ENCODE data around the gene TUBB3.

GRCh38 chr16:89972244-89973234, 49.4 kb downstream of the TUBB3 start:
- TF ChIP-seq ZFP3 (CRISPR knock-in tag; IDR thresholded peaks at IDR 0.05) = no peak
- TF ChIP-seq PATZ1 (CRISPR knock-in tag; IDR thresholded peaks at IDR 0.05; ENCODE audit: borderline replicate concordance) = no peak
- no peak for TF ChIP-seq ISL1 (CRISPR knock-in tag; IDR thresholded peaks at IDR 0.05)
